NB4 (cell line): ENCODE data around the gene NACA2.
A peak's percentile ranks its signal among the peaks of the same experiment; 100 is the strongest.

ENCODE experiments used
- CTCF ChIP-seq: IDR thresholded peaks from one replicate; pipeline ENCODE4 v1.5.1; 2012; ENCODE audit warnings: low read depth, low read length
- MAX ChIP-seq: IDR thresholded peaks from 2 replicates; pipeline ENCODE4 v1.6.1; 2011; ENCODE audit warnings: low read depth, low read length
- MYC ChIP-seq: IDR thresholded peaks from 2 replicates; pipeline ENCODE4 v1.6.1; 2011; ENCODE audit warnings: low read depth, low read length
- POLR2A ChIP-seq: IDR thresholded peaks from 2 replicates; pipeline ENCODE4 v1.6.1; 2011; ENCODE audit warnings: mild to moderate bottlenecking; ENCODE audit not compliant: insufficient read length; ENCODE audit errors: extremely low read depth

GRCh38 chr17:61635913-61636432 lies 45.0 kb upstream of the NACA2 start:
- peak; percentile 68 for TF ChIP-seq CTCF
- no peak for TF ChIP-seq POLR2A
- TF ChIP-seq MAX: no peak
- no peak for TF ChIP-seq MYC
